Measurements from ENCODE around the gene SOCS3. TPM values are rescaled to one million over a fixed set of nuclear protein-coding genes. Genes with fewer than 3 reads are reported as not detected.
A peak's percentile ranks its signal among the peaks of the same experiment; 100 is the strongest.

SOCS3 gene, protein sequence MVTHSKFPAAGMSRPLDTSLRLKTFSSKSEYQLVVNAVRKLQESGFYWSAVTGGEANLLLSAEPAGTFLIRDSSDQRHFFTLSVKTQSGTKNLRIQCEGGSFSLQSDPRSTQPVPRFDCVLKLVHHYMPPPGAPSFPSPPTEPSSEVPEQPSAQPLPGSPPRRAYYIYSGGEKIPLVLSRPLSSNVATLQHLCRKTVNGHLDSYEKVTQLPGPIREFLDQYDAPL
- total RNA-seq (ENCODE audit: low replicate concordance), result 16.9 and 21.1 TPM in 2 replicates
- long read RNA-seq, partial matches to known transcripts, result 0 of 1 reads
- long read RNA-seq, other reads (novel, unspliced or antisense), result 1 of 1 reads

- TF ChIP-seq CTCF (conservative IDR thresholded peaks at IDR 0.05), result no peak
- H3K4me1 Mint-ChIP-seq (ENCODE audit: unreplicated experiment), result peaks cover 43% of the 10 kb centered on the region
- no peaks in the 10 kb centered on the region for H3K27me3 Mint-ChIP-seq
- no peaks in the 10 kb centered on the region for H3K9me3 Mint-ChIP-seq
- H3K27ac Mint-ChIP-seq, result peak within 1 kb of the TSS; percentile 82
- H3K4me3 Mint-ChIP-seq, result peak within 1 kb of the TSS; percentile 86
- peak; percentile 95 for DNase-seq (ENCODE audit: extremely low spot score, unreplicated experiment)
- peaks cover 4% of the 10 kb centered on the region for H3K36me3 Mint-ChIP-seq
These were observed at the start of gene SOCS3 for GRCh38 chr17:78359997-78360370. Gene SOCS3 (minus strand): TSS chr17:78360077. CDS start chr17:78359095, 982 bp downstream.

GRCh38 chr17:78409191-78409928 is 49.5 kb upstream of the SOCS3 start:
- Mint-ChIP-seq H3K27ac (peak overlapping the region; percentile 33), H3K9me3 (no peaks in the 10 kb centered on the region), H3K27me3 (no peaks in the 10 kb centered on the region), H3K4me3 (peak overlapping the region; percentile 47), H3K4me1 (ENCODE audit: unreplicated experiment) (peaks cover 23% of the 10 kb centered on the region), H3K36me3 (peaks cover 4% of the 10 kb centered on the region)
- no peak for TF ChIP-seq CTCF (conservative IDR thresholded peaks at IDR 0.05)
- no peak for DNase-seq (ENCODE audit: extremely low spot score, unreplicated experiment)

GRCh38 chr17:78408476-78409050 is 48.7 kb upstream of the SOCS3 start:
- peak overlapping the region; percentile 36 for H3K27ac Mint-ChIP-seq
- no peak for TF ChIP-seq CTCF (conservative IDR thresholded peaks at IDR 0.05)
- H3K4me3 Mint-ChIP-seq, result no peak overlapping the region
- no peaks in the 10 kb centered on the region for H3K9me3 Mint-ChIP-seq
- no peaks in the 10 kb centered on the region for H3K27me3 Mint-ChIP-seq
- peaks cover 4% of the 10 kb centered on the region for H3K36me3 Mint-ChIP-seq
- peaks cover 23% of the 10 kb centered on the region for H3K4me1 Mint-ChIP-seq (ENCODE audit: unreplicated experiment)
- DNase-seq (ENCODE audit: extremely low spot score, unreplicated experiment), result no peak

DNA sequence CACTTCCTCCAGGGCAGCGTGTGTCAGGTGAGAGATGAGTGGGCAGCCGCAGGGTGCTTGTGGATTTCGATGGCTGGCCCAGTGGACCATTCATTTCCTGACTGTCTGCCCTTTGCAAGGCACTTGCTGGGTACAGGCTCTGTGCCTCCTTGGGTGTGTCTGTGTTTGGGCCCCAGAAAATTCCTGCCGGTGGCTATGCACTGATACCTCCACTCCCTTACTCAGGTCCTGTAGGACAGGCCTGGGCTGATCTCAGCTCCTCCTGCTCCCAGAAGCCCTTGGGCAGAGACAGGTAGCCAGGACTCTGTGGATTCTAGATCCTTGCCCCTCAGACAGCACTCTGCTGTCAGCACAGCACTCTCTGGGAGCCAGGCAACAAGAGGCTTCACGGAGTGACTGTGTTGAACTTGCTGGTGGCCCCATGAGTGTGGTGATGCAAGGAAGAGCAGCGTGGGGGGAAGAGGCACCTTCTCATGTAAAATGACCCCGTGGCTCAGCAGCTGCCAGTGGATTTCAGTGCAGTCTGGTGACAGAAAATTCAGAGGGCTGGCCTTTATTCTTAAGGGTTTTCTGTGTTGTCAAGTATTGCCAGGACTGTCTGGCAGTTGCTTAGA is 47.6 kb upstream of the SOCS3 start:
- Mint-ChIP-seq H3K4me1 (ENCODE audit: unreplicated experiment) (peaks cover 21% of the 10 kb centered on the region), H3K4me3 (no peak overlapping the region), H3K9me3 (no peaks in the 10 kb centered on the region), H3K36me3 (peaks cover 4% of the 10 kb centered on the region), H3K27ac (peak overlapping the region; percentile 36), H3K27me3 (no peaks in the 10 kb centered on the region)
- DNase-seq (ENCODE audit: extremely low spot score, unreplicated experiment), result no peak
- no peak for TF ChIP-seq CTCF (conservative IDR thresholded peaks at IDR 0.05)

DNA sequence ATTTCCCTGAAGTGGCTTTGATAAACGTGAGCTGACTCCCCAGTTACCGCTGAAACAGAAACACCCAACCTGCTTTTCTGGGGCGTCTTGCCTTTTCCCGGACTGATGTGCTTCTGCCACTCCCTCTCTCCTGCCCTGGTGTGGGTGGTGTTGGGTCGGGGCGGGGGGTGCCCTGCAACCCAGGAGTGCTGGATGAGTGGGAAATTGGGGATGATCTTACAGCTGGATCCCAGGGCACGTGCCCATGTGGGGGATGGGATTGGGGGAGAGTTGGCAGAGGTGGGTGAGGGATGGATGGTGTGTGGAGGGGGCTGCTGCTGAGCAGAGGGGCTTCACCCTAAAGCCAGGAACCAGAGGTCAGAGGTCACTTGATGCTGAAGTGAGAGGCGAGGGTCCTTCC is 47.0 kb upstream of the SOCS3 start:
- no peak for DNase-seq (ENCODE audit: extremely low spot score, unreplicated experiment)
- no peak overlapping the region for H3K4me3 Mint-ChIP-seq
- H3K4me1 Mint-ChIP-seq (ENCODE audit: unreplicated experiment), result peaks cover 17% of the 10 kb centered on the region
- H3K27me3 Mint-ChIP-seq, result no peaks in the 10 kb centered on the region
- H3K36me3 Mint-ChIP-seq, result peaks cover 8% of the 10 kb centered on the region
- TF ChIP-seq CTCF (conservative IDR thresholded peaks at IDR 0.05), result no peak
- no peaks in the 10 kb centered on the region for H3K9me3 Mint-ChIP-seq
- no peak overlapping the region for H3K27ac Mint-ChIP-seq
